BLaER1 treated with 17β-estradiol and CSF1 and Interleukin-3, amounts not matched to agents 10 nM and 100 nM (cell line): ENCODE measurements around the gene PIGM.

Source experiments
- H3K27ac ChIP-seq, 11 experiments: shearing (Covaris generic); formaldehyde crosslinking; 2 replicates each; pipeline ENCODE4 v1.8.1; 2022
- H3K27me3 ChIP-seq, 11 experiments: shearing (Covaris generic); formaldehyde crosslinking; 2 replicates each; pipeline ENCODE4 v1.8.1; 2022
- H3K36me3 ChIP-seq, 11 experiments: shearing (Covaris generic); formaldehyde crosslinking; 2 replicates each; pipeline ENCODE4 v1.8.1; 2022
- H3K4me1 ChIP-seq, 10 experiments: shearing (Covaris generic); formaldehyde crosslinking; 2 replicates each; pipeline ENCODE4 v1.8.1; 2022
- H3K4me2 ChIP-seq, 11 experiments: shearing (Covaris generic); formaldehyde crosslinking; 2 replicates each; pipeline ENCODE4 v1.8.1; 2022
- H3K4me3 ChIP-seq, 10 experiments: shearing (Covaris generic); formaldehyde crosslinking; 2 replicates each; pipeline ENCODE4 v1.8.1; 2022
- H3K9ac ChIP-seq, 11 experiments: shearing (Covaris generic); formaldehyde crosslinking; 2 replicates each; pipeline ENCODE4 v1.8.1; 2022
- H3K9me3 ChIP-seq, 11 experiments: shearing (Covaris generic); formaldehyde crosslinking; replicated peaks in 1 of 11; 2 replicates each; pipeline ENCODE4 v1.8.1; 2022
- H4K20me1 ChIP-seq, 11 experiments: shearing (Covaris generic); formaldehyde crosslinking; 2 replicates each; pipeline ENCODE4 v1.8.1; 2022
- Cebpa-rat ChIP-seq, 11 experiments: shearing (Covaris generic); IDR thresholded peaks; 2 replicates each; pipeline ENCODE4 v1.8.1; 2022

PIGM gene

DNA sequence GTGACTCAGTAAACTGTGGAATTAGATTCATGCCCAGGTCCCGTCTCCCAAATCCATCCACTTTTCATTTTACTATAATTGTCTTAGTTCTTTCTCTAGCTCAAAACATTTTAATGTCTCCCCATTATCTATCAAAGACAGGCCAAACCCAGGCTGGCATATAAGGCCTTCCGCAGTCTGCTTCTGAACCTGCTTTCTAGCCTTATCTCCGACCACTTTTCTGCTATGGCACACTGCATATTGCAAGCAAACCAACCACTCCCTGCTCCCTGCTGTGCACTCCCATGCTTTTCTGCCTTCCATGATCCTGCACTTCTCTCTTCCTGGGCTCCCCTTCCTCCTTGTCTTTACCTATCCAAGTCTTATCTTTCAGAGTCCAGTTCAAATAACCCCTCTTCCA, 17.3 kb upstream of the PIGM start:
- no peaks in the 10 kb centered on the region for H3K27me3 ChIP-seq
- H3K27ac ChIP-seq = no peak overlapping the region
- H3K4me3 ChIP-seq = no peak overlapping the region
- no peaks in the 10 kb centered on the region for H4K20me1 ChIP-seq
- H3K9ac ChIP-seq = no peak overlapping the region
- H3K4me2 ChIP-seq = no peak overlapping the region
- TF ChIP-seq Cebpa-rat (IDR thresholded peaks at IDR 0.05) = no peak
- H3K36me3 ChIP-seq = no peaks in the 10 kb centered on the region
- no peaks in the 10 kb centered on the region for H3K9me3 ChIP-seq
- peaks cover 0 to 12% (median 9%) of the 10 kb centered on the region in 10 experiments; a peak in 13 of 20 replicates for H3K4me1 ChIP-seq

DNA sequence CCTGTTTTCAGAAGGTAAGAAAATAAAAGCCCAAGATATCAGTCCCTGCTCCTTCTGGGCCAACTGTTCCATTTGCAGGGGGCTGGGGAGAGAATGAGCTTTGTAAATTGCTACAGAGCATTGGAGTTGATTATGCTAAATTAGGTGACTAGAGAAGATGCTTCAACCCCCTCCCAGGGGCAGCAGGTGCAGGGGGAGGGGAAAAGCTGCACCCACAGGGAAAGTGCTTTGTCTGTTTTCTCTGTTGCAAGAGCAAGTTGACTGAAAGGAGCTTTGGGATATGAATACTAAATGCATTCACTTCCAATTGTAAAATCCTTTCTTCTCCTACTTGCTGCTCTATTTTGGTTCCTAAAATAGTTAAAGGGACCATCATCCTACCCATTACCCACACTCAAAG, 16.5 kb upstream of the PIGM start:
- H3K9ac ChIP-seq = no peak overlapping the region
- H3K27ac ChIP-seq = no peak overlapping the region
- no peaks in the 10 kb centered on the region for H3K36me3 ChIP-seq
- H3K9me3 ChIP-seq = no peaks in the 10 kb centered on the region
- no peaks in the 10 kb centered on the region for H3K27me3 ChIP-seq
- H3K4me1 ChIP-seq = peaks cover 0 to 12% (median 9%) of the 10 kb centered on the region in 10 experiments; a peak in 13 of 20 replicates
- no peak for TF ChIP-seq Cebpa-rat (IDR thresholded peaks at IDR 0.05)
- no peak overlapping the region for H3K4me2 ChIP-seq
- no peak overlapping the region for H3K4me3 ChIP-seq
- no peaks in the 10 kb centered on the region for H4K20me1 ChIP-seq

DNA sequence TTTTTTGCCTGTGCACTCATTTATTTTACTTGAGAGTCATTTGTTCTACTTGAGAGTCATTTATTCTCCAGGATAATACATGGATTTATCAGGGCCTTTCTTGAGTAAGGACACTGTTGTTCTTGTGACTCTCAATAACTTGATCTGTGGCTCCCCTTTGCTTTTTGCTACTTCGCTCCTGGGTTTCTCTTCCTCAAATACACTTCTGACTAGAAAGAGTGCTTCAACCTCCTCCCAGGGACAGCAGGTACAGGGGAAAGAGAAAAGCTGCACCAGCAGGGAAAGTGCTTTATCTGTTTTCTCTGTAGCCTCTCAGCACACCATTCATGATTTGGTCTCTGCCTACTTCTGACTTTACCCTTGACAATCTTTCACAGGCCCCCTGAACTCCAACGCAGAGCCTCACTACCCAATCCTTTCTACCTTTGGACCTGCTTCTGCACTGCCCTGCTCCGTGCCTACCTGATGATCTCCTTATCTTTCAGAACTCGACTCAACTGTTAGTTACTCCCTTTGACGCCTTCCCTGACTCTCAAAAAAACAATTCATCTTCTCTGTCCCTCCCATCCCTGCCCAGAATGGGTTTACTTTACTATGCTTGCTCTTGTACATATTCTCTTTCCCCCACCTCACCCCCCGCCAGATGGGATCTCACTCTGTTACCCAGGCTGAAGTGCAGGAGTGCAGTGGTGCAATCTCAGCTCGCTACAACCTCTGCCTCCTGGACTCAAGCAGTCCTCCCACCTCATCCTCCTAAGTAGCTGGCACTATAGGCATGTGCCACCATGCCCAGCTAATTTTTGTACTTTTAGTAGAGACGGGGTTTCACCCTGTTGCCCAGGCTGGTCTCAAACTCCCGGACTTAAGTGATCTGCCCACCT, 15.6 kb upstream of the PIGM start:
- peak overlapping the region in 9 of 11 experiments; percentile 13 to 74 (median 21); a peak in 14 of 22 replicates for H3K4me2 ChIP-seq
- H4K20me1 ChIP-seq = no peaks in the 10 kb centered on the region
- H3K9me3 ChIP-seq = no peaks in the 10 kb centered on the region
- H3K4me3 ChIP-seq = no peak overlapping the region
- 0 out of 22 replicates have a peak overlapping the region, but pooled peaks of 2 of the 11 experiments have one; percentile 1 to 33 for H3K9ac ChIP-seq
- H3K27me3 ChIP-seq = no peaks in the 10 kb centered on the region
- no peaks in the 10 kb centered on the region for H3K36me3 ChIP-seq
- TF ChIP-seq Cebpa-rat (IDR thresholded peaks at IDR 0.05) = no peak
- peaks cover 0 to 12% (median 9%) of the 10 kb centered on the region in 10 experiments; a peak in 13 of 20 replicates for H3K4me1 ChIP-seq
- H3K27ac ChIP-seq = no peak overlapping the region

DNA sequence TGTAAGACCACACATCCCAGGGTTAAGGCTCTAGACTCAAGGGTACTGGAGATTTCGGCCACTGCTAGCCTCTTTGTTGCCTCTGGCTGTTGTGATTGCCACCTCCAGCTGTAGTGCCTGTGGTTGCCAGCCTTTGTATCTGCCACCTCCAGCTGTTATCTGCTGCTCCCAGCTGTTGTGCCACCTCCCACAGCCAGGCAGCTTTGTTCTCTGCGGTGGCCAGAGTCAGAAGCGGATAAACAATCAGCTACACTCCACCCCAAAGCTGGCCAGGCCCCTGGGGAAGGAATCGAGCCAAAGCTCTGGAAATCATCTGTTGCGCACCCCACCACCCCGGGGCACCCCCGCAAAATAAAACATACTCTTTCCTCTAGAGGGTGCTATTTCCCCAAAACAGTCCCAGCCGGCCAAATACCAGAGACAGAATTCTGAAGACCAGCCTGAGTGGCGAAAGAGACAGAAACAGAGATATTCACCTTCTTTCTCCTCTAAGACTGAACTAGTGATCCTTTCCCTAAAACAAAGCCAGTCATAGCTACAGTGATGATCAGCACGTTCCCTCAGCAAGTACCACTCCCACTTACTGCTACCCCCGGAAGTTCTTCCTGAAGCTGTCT, 14.8 kb upstream of the PIGM start:
- peak overlapping the region in 9 of 11 experiments; percentile 13 to 74 (median 21); a peak in 14 of 22 replicates for H3K4me2 ChIP-seq
- H3K36me3 ChIP-seq = no peaks in the 10 kb centered on the region
- no peaks in the 10 kb centered on the region for H3K9me3 ChIP-seq
- H3K4me1 ChIP-seq = peaks cover 0 to 12% (median 9%) of the 10 kb centered on the region in 10 experiments; a peak in 13 of 20 replicates
- H3K4me3 ChIP-seq = no peak overlapping the region
- no peaks in the 10 kb centered on the region for H3K27me3 ChIP-seq
- no peak for TF ChIP-seq Cebpa-rat (IDR thresholded peaks at IDR 0.05)
- H4K20me1 ChIP-seq = no peaks in the 10 kb centered on the region
- H3K27ac ChIP-seq = no peak overlapping the region
- 0 out of 22 replicates have a peak overlapping the region, but pooled peaks of 2 of the 11 experiments have one; percentile 1 to 33 for H3K9ac ChIP-seq

DNA sequence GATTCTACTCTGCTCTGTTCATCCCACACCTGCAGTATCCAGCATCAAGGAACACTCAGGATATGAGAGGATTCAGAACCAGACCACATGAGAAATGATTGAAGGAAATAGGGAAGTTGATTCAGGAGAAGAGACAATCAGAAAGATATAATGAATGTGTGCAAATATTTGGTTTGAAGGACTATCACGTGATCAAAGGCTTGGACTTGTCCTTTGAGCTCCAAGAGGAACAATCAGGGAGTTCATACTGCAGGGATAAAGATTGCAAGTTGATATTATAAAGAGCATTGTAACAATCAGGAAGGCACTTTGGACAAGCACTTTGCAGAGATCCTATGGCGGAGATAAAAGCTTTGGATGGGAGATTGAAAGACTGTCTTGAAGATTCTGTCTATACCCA, 13.9 kb upstream of the PIGM start:
- H3K4me2 ChIP-seq = no peak overlapping the region
- peaks cover 0 to 12% (median 9%) of the 10 kb centered on the region in 10 experiments; a peak in 13 of 20 replicates for H3K4me1 ChIP-seq
- H3K27me3 ChIP-seq = no peaks in the 10 kb centered on the region

DNA sequence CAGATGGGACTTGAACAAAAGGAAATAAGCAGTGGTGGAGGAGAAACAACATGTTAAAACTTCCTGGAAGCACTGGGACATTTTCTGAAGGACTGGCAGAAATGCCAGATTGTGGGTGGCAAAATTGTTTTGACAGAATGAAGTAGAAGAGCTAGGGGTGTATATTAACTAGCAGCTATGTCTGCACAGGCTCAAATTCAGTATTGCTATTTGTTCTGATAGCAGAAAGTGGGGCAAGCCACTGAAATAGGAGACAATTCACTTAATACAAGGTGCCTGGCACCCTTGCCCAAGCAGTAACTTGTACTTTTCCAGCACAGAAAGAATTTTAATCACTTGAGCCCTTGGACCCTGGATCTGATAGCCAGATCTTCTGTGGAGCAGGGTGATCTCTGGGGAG, 11.8 kb upstream of the PIGM start:
- H3K4me1 ChIP-seq = peaks cover 0 to 12% (median 9%) of the 10 kb centered on the region in 10 experiments; a peak in 13 of 20 replicates
- no peak overlapping the region for H3K27ac ChIP-seq
- H3K9me3 ChIP-seq = no peaks in the 10 kb centered on the region
- no peak overlapping the region for H3K4me2 ChIP-seq
- no peak overlapping the region for H3K9ac ChIP-seq
- no peak for TF ChIP-seq Cebpa-rat (IDR thresholded peaks at IDR 0.05)
- H3K27me3 ChIP-seq = no peaks in the 10 kb centered on the region
- no peak overlapping the region for H3K4me3 ChIP-seq
- no peaks in the 10 kb centered on the region for H3K36me3 ChIP-seq
- H4K20me1 ChIP-seq = no peaks in the 10 kb centered on the region

More for the DNA sequence above, 13.9 kb upstream of the PIGM start:
- no peak overlapping the region for H3K27ac ChIP-seq
- no peaks in the 10 kb centered on the region for H3K36me3 ChIP-seq
- no peaks in the 10 kb centered on the region for H4K20me1 ChIP-seq
- no peaks in the 10 kb centered on the region for H3K9me3 ChIP-seq
- no peak overlapping the region for H3K9ac ChIP-seq
- TF ChIP-seq Cebpa-rat (IDR thresholded peaks at IDR 0.05) = no peak
- no peak overlapping the region for H3K4me3 ChIP-seq

DNA sequence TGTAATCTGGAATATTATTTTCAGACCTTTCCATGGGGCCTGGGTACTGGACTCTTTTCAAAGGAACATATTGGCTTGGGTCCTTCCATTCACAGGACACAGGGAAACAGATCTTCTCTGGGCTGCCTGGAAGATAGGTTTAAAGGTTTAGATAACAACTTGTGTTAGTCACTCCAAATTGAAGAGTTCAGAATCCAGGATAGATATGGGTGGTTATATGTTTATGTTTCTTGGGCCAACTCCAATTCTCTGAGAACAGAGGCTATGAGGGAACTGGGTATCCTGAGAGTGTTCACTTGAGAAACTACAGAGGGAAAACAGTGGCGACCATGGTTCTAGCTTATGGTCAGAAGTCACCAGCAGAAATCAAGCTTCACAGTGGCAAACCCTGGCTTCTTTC, 8.7 kb upstream of the PIGM start:
- no peak overlapping the region for H3K27ac ChIP-seq
- TF ChIP-seq Cebpa-rat (IDR thresholded peaks at IDR 0.05) = no peak
- H3K4me2 ChIP-seq = no peak overlapping the region
- no peaks in the 10 kb centered on the region for H3K36me3 ChIP-seq
- no peak overlapping the region for H3K4me3 ChIP-seq
- no peaks in the 10 kb centered on the region for H3K4me1 ChIP-seq
- no peak overlapping the region for H3K9ac ChIP-seq
- H4K20me1 ChIP-seq = no peaks in the 10 kb centered on the region
- H3K27me3 ChIP-seq = no peaks in the 10 kb centered on the region
- no peaks in the 10 kb centered on the region for H3K9me3 ChIP-seq

DNA sequence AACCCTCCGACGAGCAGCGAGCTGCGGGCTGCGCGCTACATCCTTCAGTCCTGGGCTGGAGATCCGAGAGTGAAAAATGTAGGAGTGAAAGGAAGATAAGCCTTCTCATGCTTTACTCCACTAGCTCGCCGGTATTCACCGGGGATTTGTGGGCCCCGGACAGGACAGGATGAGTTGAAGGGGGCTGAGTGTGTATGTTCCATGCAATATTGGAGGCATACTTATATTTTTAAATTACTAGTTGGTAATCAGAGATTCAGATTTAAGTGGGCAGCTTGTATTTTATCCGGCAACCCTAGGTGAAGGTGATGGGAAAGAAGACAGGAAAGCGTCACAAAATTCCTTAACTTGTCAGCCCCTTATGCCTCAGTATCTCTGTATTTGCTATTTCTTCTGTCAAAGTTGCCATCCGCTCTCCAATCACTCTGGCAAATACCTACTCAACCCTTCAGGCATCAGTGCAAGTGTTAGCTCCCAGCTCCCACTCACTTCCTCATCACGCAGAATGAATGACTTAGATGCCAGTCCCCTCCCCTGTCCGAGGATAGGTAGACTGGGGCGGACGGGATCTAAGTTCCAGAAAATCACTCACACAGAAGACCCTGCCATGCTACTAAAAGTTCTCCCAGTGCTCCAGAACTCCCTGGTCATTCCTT, 503 bp upstream of the PIGM start:
- peak overlapping the region; percentile 84 to 99 (median 96) for H3K4me2 ChIP-seq
- H3K27me3 ChIP-seq = no peaks in the 10 kb centered on the region
- H4K20me1 ChIP-seq = peaks cover 0 to 19% (median 0%) of the 10 kb centered on the region in 11 experiments; a peak in 4 of 22 replicates
- H3K9ac ChIP-seq = peak overlapping the region; percentile 61 to 79 (median 76)
- H3K36me3 ChIP-seq = peaks cover 0 to 2% (median 0%) of the 10 kb centered on the region in 11 experiments; a peak in 1 of 22 replicates
- peak overlapping the region; percentile 67 to 88 (median 78) for H3K4me3 ChIP-seq
- peaks cover 24 to 38% (median 28%) of the 10 kb centered on the region in 10 experiments for H3K4me1 ChIP-seq
- H3K9me3 ChIP-seq = no peaks in the 10 kb centered on the region
- no peak for TF ChIP-seq Cebpa-rat (IDR thresholded peaks at IDR 0.05)
- H3K27ac ChIP-seq = peak overlapping the region; percentile 30 to 69 (median 56); a peak in 19 of 22 replicates
